ENCODE data around the gene CEACAM18. TPM values are rescaled to one million over a fixed set of nuclear protein-coding genes. Genes with fewer than 3 reads are reported as not detected.

Gene CEACAM18
- total and polyA plus RNA-seq, 2 of the 8 experiments (the other 6 are each of a cell fraction or from before 2014, with no cell fraction given), result not detected

DNA sequence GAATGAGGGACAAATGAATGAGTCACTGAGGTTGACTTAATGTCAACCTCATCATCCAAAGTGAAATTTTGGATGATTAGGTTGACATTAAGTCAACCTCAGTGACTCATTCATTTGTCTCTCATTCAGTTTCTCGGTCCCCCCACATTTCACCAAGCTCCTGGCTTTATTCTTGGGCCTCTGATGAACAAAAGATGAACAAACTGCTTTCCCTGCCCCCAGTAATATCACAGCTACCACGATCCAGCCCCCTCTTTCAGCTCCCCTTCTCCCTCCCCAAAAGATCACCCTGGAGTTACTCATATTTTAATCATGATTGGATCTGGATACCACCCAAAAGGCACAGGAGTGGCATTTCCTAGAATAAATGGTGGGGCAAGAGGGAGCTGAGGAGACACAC, 10.8 kb downstream of the CEACAM18 start:
- peaks cover 55 to 76% of the 10 kb centered on the region in 2 experiments for H3K9me3 ChIP-seq (ENCODE audit: insufficient read depth in 2 of 2, low read depth in 1 of 2, low read length in 1 of 2)
- no peak overlapping the region for H4K91ac ChIP-seq (replicated peaks; ENCODE audit: insufficient read length, low read length)
- H4K20me1 ChIP-seq (replicated peaks in 1 of 2; ENCODE audit: control insufficient read depth in 1 of 2, insufficient read depth in 2 of 2, low read length in 2 of 2), result no peaks in the 10 kb centered on the region
- H3K4me2 ChIP-seq (ENCODE audit: insufficient read depth in 1 of 2, low read depth in 2 of 2, low read length in 2 of 2), result no peak overlapping the region
- H2AK5ac ChIP-seq (ENCODE audit: low read depth, low read length), result no peak overlapping the region
- H3K79me1 ChIP-seq (ENCODE audit: low read depth, low read length), result no peaks in the 10 kb centered on the region
- H3K23ac ChIP-seq (ENCODE audit: insufficient read length), result no peak overlapping the region
- H3K79me2 ChIP-seq (ENCODE audit: control insufficient read depth in 1 of 2, insufficient read depth in 2 of 2, low read length in 2 of 2), result no peaks in the 10 kb centered on the region
- no peaks in the 10 kb centered on the region; the same call in 1 of the 2 replicates for H3K23me2 ChIP-seq (ENCODE audit: low read depth, low read length)
- H2BK15ac ChIP-seq (ENCODE audit: low read length), result no peak overlapping the region
- no peak overlapping the region for H4K5ac ChIP-seq (ENCODE audit: insufficient read length, low read depth, low read length)
- H3K18ac ChIP-seq (ENCODE audit: extremely low read depth, low read length), result no peak overlapping the region
- H2BK20ac ChIP-seq (ENCODE audit: low read length), result no peak overlapping the region
- FAIRE-seq, result no peak
- H3K14ac ChIP-seq (ENCODE audit: insufficient read length), result no peak overlapping the region
- no peak overlapping the region for H3K4me3 ChIP-seq (ENCODE audit: extremely low read depth in 1 of 4, insufficient read depth in 2 of 4, low read depth in 3 of 4, low read length in 4 of 4)
- no peak overlapping the region for H2AFZ ChIP-seq (ENCODE audit: low read length)
- no peaks in the 10 kb centered on the region for H3K27me3 ChIP-seq (replicated peaks in 1 of 4; ENCODE audit: control insufficient read depth in 3 of 4, extremely low read depth in 1 of 4, insufficient read depth in 3 of 4, low read length in 3 of 4)
- ChIA-PET CTCF (ENCODE audit: partially characterized antibody) (interaction anchor here (1.0 to 1.9 kb wide), 2 partner anchors 14 to 16 kb away, joined by 3 to 7 read pairs; no protein-coding TSS in a partner anchor), POLR2A (ENCODE audit: partially characterized antibody) (no interaction called here)
- no peaks in the 10 kb centered on the region for H3K36me3 ChIP-seq (ENCODE audit: control insufficient read depth in 2 of 4, insufficient read depth in 4 of 4, low read length in 3 of 4)
- no peak overlapping the region for H2BK5ac ChIP-seq (ENCODE audit: low read depth, low read length)
- no peak overlapping the region for H4K8ac ChIP-seq (ENCODE audit: extremely low read depth, insufficient read depth, low read length)
- no peak overlapping the region for H3K4ac ChIP-seq (replicated peaks; ENCODE audit: insufficient read length, low read depth, low read length)
- H2BK12ac ChIP-seq (ENCODE audit: low read depth, low read length), result no peak overlapping the region
- no peak overlapping the region for H3K27ac ChIP-seq (ENCODE audit: low read depth, low read length)
- no peaks in the 10 kb centered on the region for H3K4me1 ChIP-seq (replicated peaks in 1 of 4; ENCODE audit: control insufficient read depth in 3 of 4, insufficient read depth in 4 of 4, low read length in 3 of 4)
- no peak for DNase-seq (ENCODE audit: low read depth in 1 of 2, low spot score in 2 of 2)
- no peak overlapping the region for H2BK120ac ChIP-seq (replicated peaks; ENCODE audit: low read depth, low read length)
- 63% methylated on average over 2 of the region's 2 CpGs; no CpG with 5 or more reads in 1 of the 2 experiments for WGBS, 2 experiments (ENCODE audit: extremely low coverage in 1 of 2, insufficient coverage in 1 of 2, insufficient read length in 1 of 2, insufficient replicate concordance in 2 of 2, low coverage in 1 of 2, low lambda C conversion rate in 2 of 2, missing lambda C conversion rate in 1 of 2)
- H3K56ac ChIP-seq (replicated peaks; ENCODE audit: insufficient read length, low read depth, low read length), result no peak overlapping the region
- H3K9ac ChIP-seq (replicated peaks in 1 of 4; ENCODE audit: extremely low read depth in 1 of 4, low read depth in 3 of 4, low read length in 3 of 4), result no peak overlapping the region
- no peak for TF ChIP-seq CTBP2 (IDR thresholded peaks at IDR 0.05; ENCODE audit: borderline replicate concordance, insufficient read depth, insufficient read length, low read length)
- TF ChIP-seq BCL11A (IDR thresholded peaks at IDR 0.05; ENCODE audit: low read depth in 2 of 2, low read length in 2 of 2), result no peak
- no peak for TF ChIP-seq SUZ12 (IDR thresholded peaks at IDR 0.05; ENCODE audit: low read length)
- no peak for TF ChIP-seq HDAC2 (IDR thresholded peaks at IDR 0.05; ENCODE audit: borderline replicate concordance in 1 of 2, low read depth in 2 of 2, low read length in 2 of 2)
- no peak for TF ChIP-seq CHD1 (IDR thresholded peaks at IDR 0.05; ENCODE audit: low read depth, low read length)
- no peak for TF ChIP-seq KDM5A (IDR thresholded peaks at IDR 0.05; ENCODE audit: low read length)
- no peak for TF ChIP-seq CBX5 (IDR thresholded peaks at IDR 0.05; ENCODE audit: low read depth, low read length)
- TF ChIP-seq BACH1 (IDR thresholded peaks at IDR 0.05; ENCODE audit: low read length), result no peak
- TF ChIP-seq GABPA (IDR thresholded peaks at IDR 0.05; ENCODE audit: borderline replicate concordance, insufficient read depth, low read length), result no peak
- no peak for TF ChIP-seq NANOG (IDR thresholded peaks at IDR 0.05; ENCODE audit: insufficient read depth, low read depth, low read length, poor library complexity, severe bottlenecking)
- no peak for TF ChIP-seq SIRT6 (IDR thresholded peaks at IDR 0.05; ENCODE audit: low read length)
- TF ChIP-seq RAD21 (IDR thresholded peaks at IDR 0.05 in 1 of 2, conservative IDR thresholded peaks at IDR 0.05 in 1 of 2; ENCODE audit: low read depth in 2 of 2, low read length in 2 of 2), result no peak
- TF ChIP-seq MAX (IDR thresholded peaks at IDR 0.05), result no peak
- TF ChIP-seq SRF (IDR thresholded peaks at IDR 0.05; ENCODE audit: low read depth, low read length), result no peak

Data from H1 (cell line).